Progenitor cell of endocrine pancreas (in vitro differentiated cells): ENCODE results near the gene IDI1. TPM values are rescaled to one million over a fixed set of nuclear protein-coding genes. Genes with fewer than 3 reads are reported as not detected.
A peak's percentile ranks its signal among the peaks of the same experiment; 100 is the strongest.

Experiments used
- DNase-seq: peaks from one replicate; pipeline ENCODE4 v3.0.0; 2021; ENCODE audit warnings: low spot score; ENCODE audit not compliant: unreplicated experiment
- H3K27ac Mint-ChIP-seq: 2 replicates; pipeline ENCODE4 v1.8.0; 2021; ENCODE audit warnings: mild to moderate bottlenecking, moderate library complexity, mixed read lengths
- H3K27me3 Mint-ChIP-seq: 2 replicates; pipeline ENCODE4 v1.8.0; 2021; ENCODE audit warnings: mixed read lengths
- H3K36me3 Mint-ChIP-seq: 2 replicates; pipeline ENCODE4 v1.8.0; 2022; ENCODE audit warnings: mixed read lengths; ENCODE audit not compliant: insufficient read depth
- H3K4me1 Mint-ChIP-seq: 2 replicates; pipeline ENCODE4 v1.8.0; 2021; ENCODE audit warnings: low read depth, mixed read lengths
- H3K4me3 Mint-ChIP-seq: 2 replicates; pipeline ENCODE4 v1.8.0; 2021; ENCODE audit warnings: low read depth, mild to moderate bottlenecking, moderate library complexity, mixed read lengths
- H3K9me3 Mint-ChIP-seq: 2 replicates; pipeline ENCODE4 v1.8.0; 2021; ENCODE audit warnings: low read depth, mixed read lengths
- total RNA-seq: library from RNA; stranded (reverse); gene quantifications from 2 replicates; pipeline ENCODE4 v1.2.1, GENCODE V29; 2021
- TF ChIP-seq, protein P1 (sequence below): fragments of 200-600 bp; sonication (generic); IDR thresholded peaks from one replicate; pipeline ENCODE4 v1.5.0; 2021; ENCODE audit warnings: antibody characterized with exemption, mild to moderate bottlenecking; ENCODE audit not compliant: unreplicated experiment

The IDI1 gene
- total RNA-seq, 1 donor from 2014 or later: 46.3 TPM

DNA sequence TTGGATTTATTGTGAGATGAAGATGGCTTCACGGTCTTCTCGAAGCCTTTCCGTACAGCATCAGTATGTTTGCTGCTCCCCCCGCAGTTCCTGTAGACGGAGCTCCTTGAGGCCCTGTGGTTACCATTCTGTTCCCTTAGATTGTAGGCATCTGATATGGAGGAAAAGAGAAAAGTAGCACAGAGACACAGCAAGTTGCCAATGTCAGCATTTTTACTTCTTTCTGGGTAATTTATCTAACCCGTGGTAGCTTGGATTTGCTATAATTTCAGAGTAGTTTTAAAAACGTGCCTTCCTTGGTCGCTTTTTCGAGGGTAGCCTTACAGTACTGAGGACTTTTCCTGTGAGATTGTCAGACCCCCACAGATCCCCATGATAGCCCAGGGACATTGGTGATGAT lies 44.8 kb upstream of the IDI1 start:
- Mint-ChIP-seq H3K27me3 (no peaks in the 10 kb centered on the region), H3K4me3 (no peak overlapping the region), H3K27ac (no peak overlapping the region), H3K9me3 (no peaks in the 10 kb centered on the region), H3K4me1 (no peaks in the 10 kb centered on the region), H3K36me3 (peaks cover 23% of the 10 kb centered on the region)
- DNase-seq: no peak
- TF ChIP-seq, protein P1, sequence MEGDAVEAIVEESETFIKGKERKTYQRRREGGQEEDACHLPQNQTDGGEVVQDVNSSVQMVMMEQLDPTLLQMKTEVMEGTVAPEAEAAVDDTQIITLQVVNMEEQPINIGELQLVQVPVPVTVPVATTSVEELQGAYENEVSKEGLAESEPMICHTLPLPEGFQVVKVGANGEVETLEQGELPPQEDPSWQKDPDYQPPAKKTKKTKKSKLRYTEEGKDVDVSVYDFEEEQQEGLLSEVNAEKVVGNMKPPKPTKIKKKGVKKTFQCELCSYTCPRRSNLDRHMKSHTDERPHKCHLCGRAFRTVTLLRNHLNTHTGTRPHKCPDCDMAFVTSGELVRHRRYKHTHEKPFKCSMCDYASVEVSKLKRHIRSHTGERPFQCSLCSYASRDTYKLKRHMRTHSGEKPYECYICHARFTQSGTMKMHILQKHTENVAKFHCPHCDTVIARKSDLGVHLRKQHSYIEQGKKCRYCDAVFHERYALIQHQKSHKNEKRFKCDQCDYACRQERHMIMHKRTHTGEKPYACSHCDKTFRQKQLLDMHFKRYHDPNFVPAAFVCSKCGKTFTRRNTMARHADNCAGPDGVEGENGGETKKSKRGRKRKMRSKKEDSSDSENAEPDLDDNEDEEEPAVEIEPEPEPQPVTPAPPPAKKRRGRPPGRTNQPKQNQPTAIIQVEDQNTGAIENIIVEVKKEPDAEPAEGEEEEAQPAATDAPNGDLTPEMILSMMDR: no peak

- DNase-seq: no peak
- TF ChIP-seq, protein P1: no peak
- Mint-ChIP-seq H3K9me3 (no peaks in the 10 kb centered on the region), H3K27ac (no peak overlapping the region), H3K27me3 (no peaks in the 10 kb centered on the region), H3K4me1 (no peaks in the 10 kb centered on the region), H3K4me3 (no peak overlapping the region), H3K36me3 (peaks cover 29% of the 10 kb centered on the region)
Measured at GRCh38 chr10:1090696-1091095, 41.8 kb upstream of the IDI1 start.

GRCh38 chr10:1089017-1089689 lies 40.2 kb upstream of the IDI1 start:
- no peaks in the 10 kb centered on the region for H3K27me3 Mint-ChIP-seq
- peak overlapping the region; percentile 60 for H3K27ac Mint-ChIP-seq

GRCh38 chr10:1086787-1087186 lies 37.9 kb upstream of the IDI1 start:
- TF ChIP-seq, protein P1: no peak
- DNase-seq: no peak
- no peak overlapping the region for H3K27ac Mint-ChIP-seq
- no peaks in the 10 kb centered on the region for H3K4me1 Mint-ChIP-seq
- H3K9me3 Mint-ChIP-seq: no peaks in the 10 kb centered on the region
- no peaks in the 10 kb centered on the region for H3K27me3 Mint-ChIP-seq
- no peak overlapping the region for H3K4me3 Mint-ChIP-seq
- H3K36me3 Mint-ChIP-seq: peaks cover 35% of the 10 kb centered on the region

More at GRCh38 chr10:1089017-1089689, 40.2 kb upstream of the IDI1 start:
- no peak for DNase-seq
- Mint-ChIP-seq H3K4me3 (no peak overlapping the region), H3K4me1 (no peaks in the 10 kb centered on the region), H3K9me3 (no peaks in the 10 kb centered on the region), H3K36me3 (peaks cover 32% of the 10 kb centered on the region)
- TF ChIP-seq, protein P1: no peak

- no peak overlapping the region for H3K27ac Mint-ChIP-seq
- peaks cover 24% of the 10 kb centered on the region for H3K36me3 Mint-ChIP-seq
- H3K4me1 Mint-ChIP-seq: no peaks in the 10 kb centered on the region
- no peak for DNase-seq
- no peaks in the 10 kb centered on the region for H3K27me3 Mint-ChIP-seq
- TF ChIP-seq, protein P1: no peak
- no peak overlapping the region for H3K4me3 Mint-ChIP-seq
- H3K9me3 Mint-ChIP-seq: no peaks in the 10 kb centered on the region
Measured at GRCh38 chr10:1085258-1085657, 36.3 kb upstream of the IDI1 start.
